Measurements from ENCODE around the gene MED29.

- TF ChIP-seq FOSL1 (IDR thresholded peaks at IDR 0.05; ENCODE audit: low read depth) (no peak), CTCF (IDR thresholded peaks at IDR 0.05 in 2 of 3, conservative IDR thresholded peaks at IDR 0.05 in 1 of 3; ENCODE audit: borderline replicate concordance in 1 of 3, insufficient read depth in 1 of 3, low read depth in 2 of 3, low read length in 2 of 3) (no peak), EZH2 (IDR thresholded peaks at IDR 0.05) (no peak), ZNF274 (IDR thresholded peaks at IDR 0.05; ENCODE audit: low read depth, low read length) (no peak), EGR1 (IDR thresholded peaks at IDR 0.05; ENCODE audit: low read depth) (peak; percentile 50), SP1 (IDR thresholded peaks at IDR 0.05; ENCODE audit: low read depth) (peak; percentile 86), POLR2AphosphoS5 (IDR thresholded peaks at IDR 0.05; ENCODE audit: low read depth, low read length) (peak; percentile 99), POLR2A (IDR thresholded peaks at IDR 0.05; ENCODE audit: borderline replicate concordance, extremely low read depth, insufficient read depth, insufficient read length) (peak; percentile 96), SIN3A (IDR thresholded peaks at IDR 0.05; ENCODE audit: low read depth) (peak; percentile 90)
Measured at GRCh38 chr19:39435499-39436349, 44.5 kb downstream of the MED29 start, which contains the start of gene RPS16.
